VCaP (cell line): ENCODE results near the gene NRG2.

Source experiments
- H3K27ac ChIP-seq: fragments of 450-650 bp; 2 replicates; pipeline ENCODE4 v1.5.1; 2017
- CTCF ChIP-seq: fragments of 450-650 bp; conservative IDR thresholded peaks from 2 replicates; pipeline ENCODE4 v1.5.1; 2017; ENCODE audit warnings: mild to moderate bottlenecking, moderate library complexity

The NRG2 gene

GRCh38 chr5:139919308-139919707 is 123.8 kb downstream of the NRG2 start:
- H3K27ac ChIP-seq = no peak overlapping the region
- TF ChIP-seq CTCF = no peak

GRCh38 chr5:139915834-139916233 is 127.3 kb downstream of the NRG2 start:
- no peak for TF ChIP-seq CTCF

GRCh38 chr5:139915266-139915665 is 127.8 kb downstream of the NRG2 start:
- no peak overlapping the region for H3K27ac ChIP-seq
- TF ChIP-seq CTCF = no peak

More at GRCh38 chr5:139915834-139916233, 127.3 kb downstream of the NRG2 start:
- H3K27ac ChIP-seq = no peak overlapping the region

- no peak overlapping the region for H3K27ac ChIP-seq
- no peak for TF ChIP-seq CTCF
Observed at GRCh38 chr5:139914218-139914807, 128.8 kb downstream of the NRG2 start.

- H3K27ac ChIP-seq = no peak overlapping the region
- TF ChIP-seq CTCF = no peak
Observed at GRCh38 chr5:139912804-139913203, 130.3 kb downstream of the NRG2 start.

- H3K27ac ChIP-seq = no peak overlapping the region
- no peak for TF ChIP-seq CTCF
Observed at GRCh38 chr5:139912158-139912557, 130.9 kb downstream of the NRG2 start.

GRCh38 chr5:139911425-139912120 is 131.5 kb downstream of the NRG2 start:
- no peak for TF ChIP-seq CTCF
- H3K27ac ChIP-seq = no peak overlapping the region
